Hematopoietic multipotent progenitor cell treated with erythropoietin and hydrocortisone succinate and interleukin-3 and kit ligand, for 4 days (in vitro differentiated cells): ENCODE results near the gene CHST13.
A peak's percentile ranks its signal among the peaks of the same experiment; 100 is the strongest.

Experiments used
- DNase-seq: peaks from one replicate; pipeline ENCODE4 v3.0.0-alpha.2; 2015

The CHST13 gene

GRCh38 chr3:126523745-126524428 is at the start of gene CHST13:
TSS of gene CHST13 (plus strand) at chr3:126524155. CDS start at chr3:126524333, 178 bp downstream.
- peak; percentile 87 for DNase-seq

- DNase-seq = peak; percentile 74
Measured at GRCh38 chr3:126474498-126475412, 49.2 kb upstream of the CHST13 start.

GRCh38 chr3:126475413-126476114 is 48.4 kb upstream of the CHST13 start, which contains the start of gene ZXDC:
TSS of gene ZXDC (minus strand) at chr3:126475891. CDS start at chr3:126475865, 26 bp downstream.
- DNase-seq = peak; percentile 97

- DNase-seq = peak; percentile 60
Measured at GRCh38 chr3:126476166-126477060, 47.5 kb upstream of the CHST13 start.

GRCh38 chr3:126477061-126477380 is 46.9 kb upstream of the CHST13 start:
- no peak for DNase-seq

GRCh38 chr3:126478581-126479310 is 45.2 kb upstream of the CHST13 start:
- no peak for DNase-seq

- DNase-seq = no peak
Measured at GRCh38 chr3:126479642-126480041, 44.3 kb upstream of the CHST13 start.

- no peak for DNase-seq
Measured at GRCh38 chr3:126480206-126480605, 43.7 kb upstream of the CHST13 start.

GRCh38 chr3:126480861-126481260 is 43.1 kb upstream of the CHST13 start:
- no peak for DNase-seq

GRCh38 chr3:126481808-126482502 is 42.0 kb upstream of the CHST13 start:
- no peak for DNase-seq

- no peak for DNase-seq
Measured at GRCh38 chr3:126482503-126483255, 41.3 kb upstream of the CHST13 start.

- DNase-seq = no peak
Measured at GRCh38 chr3:126483321-126483761, 40.6 kb upstream of the CHST13 start.

- DNase-seq = no peak
Measured at GRCh38 chr3:126484148-126484547, 39.8 kb upstream of the CHST13 start.

GRCh38 chr3:126484662-126485061 is 39.3 kb upstream of the CHST13 start:
- DNase-seq = no peak

- DNase-seq = no peak
Measured at GRCh38 chr3:126485176-126485897, 38.6 kb upstream of the CHST13 start.

- no peak for DNase-seq
Measured at GRCh38 chr3:126485956-126486355, 38.0 kb upstream of the CHST13 start.

GRCh38 chr3:126486360-126486847 is 37.6 kb upstream of the CHST13 start:
- DNase-seq = no peak

GRCh38 chr3:126487151-126487771 is 36.7 kb upstream of the CHST13 start:
- DNase-seq = peak; percentile 67

- DNase-seq = no peak
Measured at GRCh38 chr3:126488185-126488584, 35.8 kb upstream of the CHST13 start.
